WTC11 (cell line): Measurements from ENCODE around the gene DISC1.

Source experiments
- CBFB ChIP-seq: sonication (generic); formaldehyde crosslinking; IDR thresholded peaks from 2 replicates; pipeline ENCODE4 v1.8.1; 2022; ENCODE audit warnings: mild to moderate bottlenecking, low read depth, missing genetic modification reagents
- CTCF ChIP-seq: fragments of 200-600 bp; IDR thresholded peaks from 2 replicates; pipeline ENCODE4 v1.8.0; 2022; ENCODE audit warnings: antibody characterized with exemption
- E2F4 ChIP-seq: sonication (generic); formaldehyde crosslinking; IDR thresholded peaks from 2 replicates; pipeline ENCODE4 v1.8.1; 2022; ENCODE audit warnings: low read depth, mild to moderate bottlenecking, moderate library complexity, missing genetic modification reagents, borderline replicate concordance
- ESRRA ChIP-seq: sonication (generic); formaldehyde crosslinking; IDR thresholded peaks from 2 replicates; pipeline ENCODE4 v1.8.1; 2022; ENCODE audit warnings: mild to moderate bottlenecking, missing genetic modification reagents, borderline replicate concordance
- ETV6 ChIP-seq: sonication (generic); formaldehyde crosslinking; IDR thresholded peaks from 2 replicates; pipeline ENCODE4 v1.8.1; 2022; ENCODE audit warnings: mild to moderate bottlenecking, missing genetic modification reagents
- FOXP4 ChIP-seq: sonication (generic); formaldehyde crosslinking; IDR thresholded peaks from 2 replicates; pipeline ENCODE4 v1.8.0; 2022; ENCODE audit warnings: mild to moderate bottlenecking, missing genetic modification reagents
- HMGXB4 ChIP-seq: sonication (generic); formaldehyde crosslinking; IDR thresholded peaks from 2 replicates; pipeline ENCODE4 v1.8.1; 2023; ENCODE audit warnings: mild to moderate bottlenecking, moderate library complexity, missing genetic modification reagents
- IRF1 ChIP-seq: sonication (generic); formaldehyde crosslinking; IDR thresholded peaks from 2 replicates; pipeline ENCODE4 v1.8.0; 2023; ENCODE audit warnings: missing genetic modification reagents
- MAX ChIP-seq: sonication (generic); formaldehyde crosslinking; IDR thresholded peaks from 2 replicates; pipeline ENCODE4 v1.8.0; 2022; ENCODE audit warnings: mild to moderate bottlenecking, missing genetic modification reagents

GRCh38 chr1:231666937-231667608 lies 40.5 kb downstream of the DISC1 start:
- no peak for TF ChIP-seq FOXP4 (CRISPR knock-in tag)
- TF ChIP-seq CTCF, result no peak
- no peak for TF ChIP-seq HMGXB4
- TF ChIP-seq ESRRA (CRISPR knock-in tag), result no peak
- TF ChIP-seq ETV6 (CRISPR knock-in tag), result no peak
- TF ChIP-seq IRF1 (CRISPR knock-in tag), result no peak
- TF ChIP-seq MAX, result no peak
- TF ChIP-seq CBFB (CRISPR knock-in tag), result no peak
- no peak for TF ChIP-seq E2F4 (CRISPR knock-in tag)
